HEK293 (cell line): Measurements from ENCODE around the gene EGFLAM.

Experiments used
- CTCF ChIA-PET: fragments of 350-600 bp; formaldehyde crosslinking; extraction: SDS; loops from one replicate; lab custom pipeline; 2021; ENCODE audit warnings: antibody characterized with exemption; lab: Yijun Ruan, JAX
- POLR2A ChIA-PET: fragments of 300-600 bp; formaldehyde crosslinking; extraction: SDS; loops from one replicate; lab custom pipeline; 2020; ENCODE audit warnings: antibody characterized with exemption, inconsistent platforms; lab: Yijun Ruan, JAX
- H3K27ac ChIP-seq: fragments of 200-500 bp; sonication (Bioruptor generic); 2 replicates; pipeline ENCODE4 v1.5.1; 2014; ENCODE audit warnings: low read depth, low read length, control low read depth, inconsistent platforms; ENCODE audit errors: extremely low read depth
- H3K36me3 ChIP-seq, 2 experiments: fragments of 200-500 bp in 1 of 2; sonication (Bioruptor generic) in 1 of 2; 1 replicate in 1 of 2; 2 replicates in 1 of 2; pipeline ENCODE4 v1.5.1; 2014 to 2017; ENCODE audit warnings: inconsistent platforms in 2 of 2, low read length in 2 of 2; ENCODE audit not compliant: control insufficient read depth in 2 of 2, insufficient read depth in 1 of 2
- H3K4me1 ChIP-seq: fragments of 200-500 bp; sonication (Bioruptor generic); 2 replicates; pipeline ENCODE4 v1.5.1; 2014; ENCODE audit warnings: mild to moderate bottlenecking, low read length, inconsistent platforms; ENCODE audit not compliant: control insufficient read depth, insufficient read depth
- H3K4me3 ChIP-seq: 2 replicates; pipeline ENCODE4 v1.5.1; 2011; ENCODE audit warnings: low read depth, mild to moderate bottlenecking, control low read depth, low read length, moderate library complexity
- H3K9me3 ChIP-seq: fragments of 200-500 bp; sonication (Bioruptor generic); 2 replicates; pipeline ENCODE4 v1.5.1; 2014; ENCODE audit warnings: low read depth, low read length, inconsistent platforms; ENCODE audit not compliant: control insufficient read depth, insufficient read depth
- GLIS1 ChIP-seq: fragments of 450-650 bp; formaldehyde crosslinking; IDR thresholded peaks from 2 replicates; pipeline ENCODE4 v1.5.1; 2016; ENCODE audit warnings: missing biosample characterization, missing genetic modification characterization
- TSHZ1 ChIP-seq: fragments of 450-650 bp; formaldehyde crosslinking; IDR thresholded peaks from 2 replicates; pipeline ENCODE4 v1.5.1; 2016; ENCODE audit warnings: missing biosample characterization, missing genetic modification characterization, borderline replicate concordance
- YY2 ChIP-seq: fragments of 450-650 bp; formaldehyde crosslinking; IDR thresholded peaks from 2 replicates; pipeline ENCODE4 v1.5.1; 2016; ENCODE audit warnings: missing biosample characterization, missing genetic modification characterization
- ZFHX2 ChIP-seq: fragments of 450-650 bp; formaldehyde crosslinking; conservative IDR thresholded peaks from 2 replicates; pipeline ENCODE4 v1.5.1; 2016; ENCODE audit warnings: missing biosample characterization, missing genetic modification characterization
- ZFP41 ChIP-seq: fragments of 450-650 bp; formaldehyde crosslinking; IDR thresholded peaks from 2 replicates; pipeline ENCODE4 v1.5.1; 2016; ENCODE audit warnings: missing biosample characterization, missing genetic modification characterization, borderline replicate concordance
- ZNF16 ChIP-seq: fragments of 450-650 bp; formaldehyde crosslinking; IDR thresholded peaks from 2 replicates; pipeline ENCODE4 v1.5.1; 2016; ENCODE audit warnings: low read depth, missing biosample characterization, missing genetic modification characterization
- ZNF184 ChIP-seq: fragments of 450-650 bp; IDR thresholded peaks from 2 replicates; pipeline ENCODE4 v1.5.1; 2018; ENCODE audit warnings: missing biosample characterization, mild to moderate bottlenecking, missing genetic modification characterization
- ZNF610 ChIP-seq: fragments of 450-650 bp; formaldehyde crosslinking; IDR thresholded peaks from 2 replicates; pipeline ENCODE4 v1.5.1; 2016; ENCODE audit warnings: missing biosample characterization, missing genetic modification characterization, borderline replicate concordance
- ZNF621 ChIP-seq: fragments of 450-650 bp; formaldehyde crosslinking; IDR thresholded peaks from 2 replicates; pipeline ENCODE4 v1.5.1; 2017; ENCODE audit warnings: missing biosample characterization, missing genetic modification characterization
- ZNF658 ChIP-seq: fragments of 450-650 bp; formaldehyde crosslinking; IDR thresholded peaks from 2 replicates; pipeline ENCODE4; 2016; ENCODE audit warnings: missing biosample characterization, missing genetic modification characterization
- ZNF660 ChIP-seq: fragments of 450-650 bp; IDR thresholded peaks from 2 replicates; pipeline ENCODE4 v1.5.1; 2018; ENCODE audit warnings: missing biosample characterization, mild to moderate bottlenecking, missing genetic modification characterization
- TF ChIP-seq, protein P1 (sequence below): fragments of 450-650 bp; formaldehyde crosslinking; IDR thresholded peaks from 2 replicates; pipeline ENCODE4 v1.5.1; 2016; ENCODE audit warnings: missing biosample characterization, missing genetic modification characterization, borderline replicate concordance
- TF ChIP-seq, protein P2 (sequence below): fragments of 450-650 bp; formaldehyde crosslinking; IDR thresholded peaks from 2 replicates; pipeline ENCODE4 v1.5.1; 2016; ENCODE audit warnings: missing biosample characterization, missing genetic modification characterization
- TF ChIP-seq, protein P3 (sequence below): fragments of 450-650 bp; formaldehyde crosslinking; IDR thresholded peaks from 2 replicates; pipeline ENCODE4 v1.5.1; 2017; ENCODE audit warnings: missing biosample characterization, missing genetic modification characterization
- TF ChIP-seq, protein P4 (sequence below): IDR thresholded peaks from 2 replicates; pipeline ENCODE4 v1.6.1; 2011; ENCODE audit warnings: mild to moderate bottlenecking, low read depth, low read length, borderline replicate concordance

The EGFLAM gene

DNA sequence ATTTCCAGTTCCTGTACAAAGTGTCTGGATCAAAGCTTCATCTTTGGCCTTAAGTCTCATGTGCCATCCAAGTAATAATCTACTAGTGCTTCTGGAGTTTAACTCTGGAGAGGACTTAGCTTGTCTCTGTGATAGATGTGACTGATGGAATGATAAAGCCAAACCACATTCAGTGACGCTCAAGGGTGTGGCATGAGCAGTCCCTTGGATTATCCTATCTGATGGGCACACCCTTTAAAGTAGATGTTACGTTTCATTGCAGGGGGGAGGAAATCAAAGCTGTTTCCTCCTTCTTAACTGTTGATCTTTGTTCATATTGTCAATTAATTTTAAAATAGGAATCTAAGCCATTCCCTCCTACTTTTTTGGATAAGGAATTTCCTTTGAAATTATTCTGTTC, 8.5 kb upstream of the EGFLAM start (continued):
- TF ChIP-seq, protein P1, sequence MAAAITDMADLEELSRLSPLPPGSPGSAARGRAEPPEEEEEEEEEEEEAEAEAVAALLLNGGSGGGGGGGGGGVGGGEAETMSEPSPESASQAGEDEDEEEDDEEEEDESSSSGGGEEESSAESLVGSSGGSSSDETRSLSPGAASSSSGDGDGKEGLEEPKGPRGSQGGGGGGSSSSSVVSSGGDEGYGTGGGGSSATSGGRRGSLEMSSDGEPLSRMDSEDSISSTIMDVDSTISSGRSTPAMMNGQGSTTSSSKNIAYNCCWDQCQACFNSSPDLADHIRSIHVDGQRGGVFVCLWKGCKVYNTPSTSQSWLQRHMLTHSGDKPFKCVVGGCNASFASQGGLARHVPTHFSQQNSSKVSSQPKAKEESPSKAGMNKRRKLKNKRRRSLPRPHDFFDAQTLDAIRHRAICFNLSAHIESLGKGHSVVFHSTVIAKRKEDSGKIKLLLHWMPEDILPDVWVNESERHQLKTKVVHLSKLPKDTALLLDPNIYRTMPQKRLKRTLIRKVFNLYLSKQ (tag by site-specific recombination), result no peak
- TF ChIP-seq ZFHX2 (tag by site-specific recombination) (no peak), ZNF658 (tag by site-specific recombination) (no peak), ZNF184 (tag by site-specific recombination) (no peak), ZNF610 (tag by site-specific recombination) (no peak), ZNF16 (tag by site-specific recombination) (no peak)
- TF ChIP-seq, protein P2, sequence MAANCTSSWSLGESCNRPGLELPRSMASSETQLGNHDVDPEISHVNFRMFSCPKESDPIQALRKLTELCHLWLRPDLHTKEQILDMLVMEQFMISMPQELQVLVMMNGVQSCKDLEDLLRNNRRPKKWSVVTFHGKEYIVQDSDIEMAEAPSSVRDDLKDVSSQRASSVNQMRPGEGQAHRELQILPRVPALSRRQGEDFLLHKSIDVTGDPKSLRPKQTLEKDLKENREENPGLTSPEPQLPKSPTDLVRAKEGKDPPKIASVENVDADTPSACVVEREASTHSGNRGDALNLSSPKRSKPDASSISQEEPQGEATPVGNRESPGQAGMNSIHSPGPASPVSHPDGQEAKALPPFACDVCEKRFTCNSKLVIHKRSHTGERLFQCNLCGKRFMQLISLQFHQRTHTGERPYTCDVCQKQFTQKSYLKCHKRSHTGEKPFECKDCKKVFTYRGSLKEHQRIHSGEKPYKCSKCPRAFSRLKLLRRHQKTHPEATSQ, result no peak
- TF ChIP-seq, protein P3, sequence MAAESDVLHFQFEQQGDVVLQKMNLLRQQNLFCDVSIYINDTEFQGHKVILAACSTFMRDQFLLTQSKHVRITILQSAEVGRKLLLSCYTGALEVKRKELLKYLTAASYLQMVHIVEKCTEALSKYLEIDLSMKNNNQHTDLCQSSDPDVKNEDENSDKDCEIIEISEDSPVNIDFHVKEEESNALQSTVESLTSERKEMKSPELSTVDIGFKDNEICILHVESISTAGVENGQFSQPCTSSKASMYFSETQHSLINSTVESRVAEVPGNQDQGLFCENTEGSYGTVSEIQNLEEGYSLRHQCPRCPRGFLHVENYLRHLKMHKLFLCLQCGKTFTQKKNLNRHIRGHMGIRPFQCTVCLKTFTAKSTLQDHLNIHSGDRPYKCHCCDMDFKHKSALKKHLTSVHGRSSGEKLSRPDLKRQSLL (tag by site-specific recombination), result no peak
- TF ChIP-seq, all 188 proteins: peak for 0

DNA sequence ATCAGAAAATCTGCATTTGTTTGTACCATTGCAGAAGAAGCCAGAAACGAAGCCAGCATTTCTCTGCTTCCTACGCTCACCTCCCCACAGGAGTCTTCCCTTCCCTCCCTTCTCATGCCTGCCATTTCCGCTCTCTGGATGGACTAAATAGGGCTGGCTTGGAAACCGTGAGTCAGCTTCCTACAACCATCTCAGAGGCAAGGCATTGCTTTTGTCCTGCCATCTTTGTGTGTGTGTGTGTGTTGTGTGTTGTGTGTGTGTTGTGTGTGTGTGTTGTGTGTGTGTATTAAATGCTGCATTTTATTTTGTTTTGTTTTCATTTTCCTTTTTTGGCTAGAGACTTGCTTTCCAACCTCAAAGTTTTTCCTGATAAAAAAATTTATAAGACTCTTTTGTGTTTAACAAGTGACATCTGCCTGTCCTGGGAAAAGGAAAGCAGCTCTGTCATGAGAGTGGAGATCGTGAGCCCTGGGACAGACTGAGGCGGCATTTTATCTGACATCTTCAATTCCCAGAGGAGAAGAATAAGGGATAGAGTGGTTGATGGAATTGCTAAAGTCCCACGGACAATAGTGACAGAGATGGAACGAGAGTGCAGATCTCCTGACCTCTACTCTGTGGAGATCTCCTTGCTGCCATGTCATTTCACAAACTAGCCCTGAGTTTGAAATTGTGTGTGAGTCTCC, 7.5 kb upstream of the EGFLAM start:
- Histone ChIP-seq H3K9me3 (no peaks in the 10 kb centered on the region), H3K4me1 (peaks cover 6% of the 10 kb centered on the region; the same call in 1 of the 2 replicates), H3K4me3 (no peak overlapping the region)
- CTCF ChIA-PET, result interaction anchor here (1.7 to 4.3 kb wide), 3 partner anchors 8 to 14 kb away, joined by 6 to 21 read pairs (median 16); partner anchors contain the start of gene EGFLAM
- no peak for TF ChIP-seq TSHZ1 (tag by site-specific recombination)
- TF ChIP-seq ZNF621, result no peak
- no peak for TF ChIP-seq ZFP41 (tag by site-specific recombination)
- no peak for TF ChIP-seq GLIS1 (tag by site-specific recombination)
- 0 out of 2 replicates have a peak, but pooled peaks have one; percentile 17 for TF ChIP-seq YY2
- TF ChIP-seq, protein P4, sequence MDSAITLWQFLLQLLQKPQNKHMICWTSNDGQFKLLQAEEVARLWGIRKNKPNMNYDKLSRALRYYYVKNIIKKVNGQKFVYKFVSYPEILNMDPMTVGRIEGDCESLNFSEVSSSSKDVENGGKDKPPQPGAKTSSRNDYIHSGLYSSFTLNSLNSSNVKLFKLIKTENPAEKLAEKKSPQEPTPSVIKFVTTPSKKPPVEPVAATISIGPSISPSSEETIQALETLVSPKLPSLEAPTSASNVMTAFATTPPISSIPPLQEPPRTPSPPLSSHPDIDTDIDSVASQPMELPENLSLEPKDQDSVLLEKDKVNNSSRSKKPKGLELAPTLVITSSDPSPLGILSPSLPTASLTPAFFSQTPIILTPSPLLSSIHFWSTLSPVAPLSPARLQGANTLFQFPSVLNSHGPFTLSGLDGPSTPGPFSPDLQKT, result no peak
- no peak for TF ChIP-seq ZNF660
- TF ChIP-seq, all 188 proteins: peak for 1
- POLR2A ChIA-PET, result no interaction called here
- H3K27ac ChIP-seq, result no peak overlapping the region
- H3K36me3 ChIP-seq, result no peaks in the 10 kb centered on the region
